IPS-18c (cell line): ENCODE data around the gene DAB2.
"Not testable (repeated sequence)": the region's sequence is repeated elsewhere in the genome, so short reads cannot be mapped to it uniquely, and the experiment has no call there.

Experiments
- H3K4me3 ChIP-seq: 2 replicates; pipeline ENCODE4 v1.7.0; 2013; ENCODE audit warnings: low read depth, mild to moderate bottlenecking, low read length, moderate library complexity; ENCODE audit not compliant: insufficient read depth
- H3K9me3 ChIP-seq: one replicate; pipeline ENCODE4 v1.6.1; 2013; ENCODE audit warnings: mild to moderate bottlenecking, low read length, moderate library complexity; ENCODE audit not compliant: control insufficient read depth, insufficient read depth

The DAB2 gene

DNA sequence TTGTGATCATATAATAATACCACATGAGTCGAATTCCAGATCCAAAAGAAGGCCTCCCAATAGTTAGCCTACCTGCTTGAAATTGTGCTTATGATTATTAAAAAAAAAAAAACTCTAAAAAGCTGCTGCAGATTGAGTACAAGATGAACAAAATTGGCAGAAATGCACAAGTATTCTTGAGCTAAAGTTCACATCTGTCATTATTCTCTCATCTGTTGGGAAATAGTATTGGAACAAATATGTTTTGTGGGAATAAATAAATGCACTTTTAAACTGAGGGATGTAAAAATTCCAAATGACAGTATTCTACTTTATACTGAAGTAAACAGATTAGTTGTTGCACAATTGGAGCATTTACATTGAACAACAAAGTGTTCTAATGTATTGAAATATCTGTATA lies 15.7 kb downstream of the DAB2 start:
- Histone ChIP-seq H3K4me3 (no peak overlapping the region), H3K9me3 (no peaks in the 10 kb centered on the region)

DNA sequence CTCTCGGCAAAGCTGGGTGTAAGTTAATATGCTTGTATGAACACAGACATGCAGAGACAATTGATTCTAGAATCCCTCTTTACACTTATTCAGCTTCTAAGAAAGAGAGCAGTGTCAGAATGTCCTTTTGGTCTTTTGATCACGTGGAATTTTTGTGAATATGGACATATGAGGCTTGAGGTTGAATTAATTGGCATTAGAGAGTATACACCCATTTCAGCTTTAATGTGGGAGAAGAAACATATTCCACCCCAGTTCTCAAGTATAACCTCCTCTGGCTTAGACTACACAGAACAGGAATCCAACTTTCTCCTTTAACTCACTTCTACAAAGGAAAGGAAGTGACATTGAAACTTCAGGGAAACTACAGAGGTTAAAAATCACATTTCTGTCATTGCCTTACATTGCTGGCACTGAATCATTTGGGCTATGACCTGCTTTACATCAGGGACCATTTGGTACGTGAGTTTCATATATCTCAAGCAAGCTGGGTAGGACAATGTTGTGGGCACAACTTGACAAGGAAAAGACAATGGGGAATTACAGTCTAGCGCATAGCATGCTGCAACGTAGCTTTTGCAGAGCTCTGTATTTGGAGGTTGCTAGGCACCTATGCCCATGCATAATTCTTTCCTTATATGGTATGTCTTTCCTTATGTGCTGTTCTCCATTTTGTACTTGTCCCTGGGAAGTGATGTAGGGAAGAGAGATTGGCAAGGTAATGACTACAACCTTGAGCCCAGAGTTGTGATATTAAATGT lies 19.5 kb downstream of the DAB2 start:
- Histone ChIP-seq H3K9me3 (no peaks in the 10 kb centered on the region), H3K4me3 (no peak overlapping the region)

DNA sequence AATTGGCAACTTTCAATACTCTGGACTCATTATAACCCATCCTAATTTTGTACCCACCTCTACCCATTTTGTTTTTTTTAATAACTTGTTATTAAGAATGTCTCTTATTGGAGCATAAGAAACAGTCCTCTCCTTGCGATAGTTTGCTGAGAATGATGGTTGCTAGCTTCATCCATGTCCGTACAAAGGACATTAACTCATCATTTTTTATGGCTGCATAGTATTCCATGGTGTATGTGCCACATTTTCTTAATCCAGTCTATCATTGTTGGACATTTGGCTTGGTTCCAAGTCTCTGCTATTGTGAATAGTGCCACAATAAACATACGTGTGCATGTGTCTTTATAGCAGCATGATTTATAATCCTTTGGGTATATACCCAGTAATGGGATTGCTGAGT lies 21.0 kb downstream of the DAB2 start:
- H3K4me3 ChIP-seq, H3K9me3 ChIP-seq: not testable (repeated sequence)

DNA sequence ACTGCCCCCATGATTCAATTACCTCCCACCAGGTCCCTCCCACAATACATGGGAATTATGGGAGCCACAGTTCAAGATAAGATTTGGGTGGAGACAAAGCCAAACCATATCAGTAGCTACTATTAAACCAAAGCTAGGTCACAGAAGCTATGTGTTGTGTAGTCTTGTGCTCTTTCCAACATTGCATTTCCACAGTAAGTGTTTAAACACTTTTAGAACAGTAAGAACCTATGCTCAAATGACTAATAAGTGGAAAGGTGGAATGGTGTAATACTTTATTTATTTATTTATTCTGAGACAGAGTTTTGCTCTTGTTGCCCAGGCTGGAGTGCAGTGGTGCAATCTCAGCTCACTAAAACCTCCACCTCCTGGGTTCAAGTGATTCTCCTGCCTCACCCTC lies 22.6 kb downstream of the DAB2 start:
- H3K9me3 ChIP-seq, H3K4me3 ChIP-seq: not testable (repeated sequence)

DNA sequence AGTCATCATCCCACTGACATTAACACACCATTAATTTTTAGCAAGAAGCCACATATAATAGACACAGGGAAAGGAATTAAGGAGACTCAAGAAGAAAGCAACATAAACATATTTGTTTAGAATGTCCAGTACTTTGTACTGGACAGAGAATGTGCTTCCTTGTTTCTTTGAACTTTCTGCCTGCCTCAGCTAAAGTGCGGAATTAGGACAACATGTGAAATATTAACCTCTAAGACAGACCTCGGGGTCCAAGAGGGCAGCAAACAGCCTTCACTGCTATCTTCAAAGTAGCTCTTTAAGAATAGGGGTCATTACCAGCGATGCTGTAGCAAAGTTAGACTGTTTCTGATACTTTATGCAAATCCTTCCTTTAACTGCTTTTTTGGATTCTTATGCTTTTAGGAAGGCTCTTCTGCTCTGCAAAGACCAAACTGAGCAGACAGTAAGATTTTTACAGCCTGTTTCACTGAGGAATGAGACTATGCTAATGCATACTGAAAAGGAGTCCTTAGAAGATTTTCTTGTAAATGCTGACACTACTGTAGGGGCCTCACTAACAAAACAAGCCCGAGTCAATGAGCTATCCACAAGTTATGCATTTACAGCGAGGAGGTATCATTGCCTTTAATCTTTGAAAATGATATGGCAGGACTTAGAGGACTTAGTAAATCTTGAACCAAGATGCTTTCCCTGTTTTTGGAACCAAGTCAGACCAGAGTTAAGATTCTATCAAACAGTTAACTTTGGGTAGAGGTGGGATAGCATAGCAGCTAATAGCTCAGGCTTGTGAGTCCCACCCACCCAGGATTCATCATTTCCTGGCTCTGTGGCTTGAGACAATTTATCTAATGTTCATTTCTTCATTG lies 23.8 kb downstream of the DAB2 start:
- Histone ChIP-seq H3K4me3 (no peak overlapping the region), H3K9me3 (no peaks in the 10 kb centered on the region)

DNA sequence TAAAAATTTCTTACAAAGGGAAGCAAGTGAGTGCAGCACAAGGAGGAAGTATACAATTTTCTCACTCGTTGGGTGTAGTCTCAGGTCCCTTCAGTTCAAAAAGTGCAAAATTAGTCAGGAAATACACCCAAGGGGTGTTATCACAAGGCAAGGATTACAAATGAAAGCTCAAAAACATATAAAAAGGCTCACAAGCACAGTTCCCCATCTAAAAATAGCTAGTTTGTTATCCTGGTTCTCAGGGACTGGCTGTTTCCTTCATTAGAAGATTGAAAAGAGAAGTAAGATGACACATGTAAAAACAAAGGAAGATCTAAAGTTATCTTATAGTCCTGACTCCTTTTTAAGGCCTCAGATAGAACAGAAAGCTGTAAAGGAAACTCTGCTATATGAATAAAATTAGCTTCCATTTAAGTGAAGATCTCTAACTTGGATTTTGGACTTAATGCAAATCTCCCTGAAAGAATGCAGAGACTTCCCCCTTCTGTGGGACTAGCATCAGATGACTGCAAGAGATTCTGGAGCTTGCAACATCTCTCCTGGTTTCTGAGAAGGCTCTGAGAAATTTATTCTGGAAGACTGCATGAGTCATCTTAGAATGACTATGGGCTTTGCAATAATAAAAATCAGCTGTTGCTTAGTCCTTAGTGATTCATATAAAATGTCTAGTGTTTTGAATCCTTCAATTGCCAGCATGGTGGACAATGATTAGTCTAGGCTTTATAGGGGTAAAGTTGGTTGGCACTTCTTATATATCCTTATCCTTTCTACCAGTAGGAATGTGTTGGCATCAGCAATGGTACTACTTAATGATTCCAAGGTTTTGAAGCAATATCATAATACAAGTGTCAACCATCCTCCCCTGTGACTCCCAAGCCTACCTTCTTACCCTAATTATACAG lies 25.4 kb downstream of the DAB2 start:
- Histone ChIP-seq H3K9me3 (no peaks in the 10 kb centered on the region), H3K4me3 (no peak overlapping the region)

DNA sequence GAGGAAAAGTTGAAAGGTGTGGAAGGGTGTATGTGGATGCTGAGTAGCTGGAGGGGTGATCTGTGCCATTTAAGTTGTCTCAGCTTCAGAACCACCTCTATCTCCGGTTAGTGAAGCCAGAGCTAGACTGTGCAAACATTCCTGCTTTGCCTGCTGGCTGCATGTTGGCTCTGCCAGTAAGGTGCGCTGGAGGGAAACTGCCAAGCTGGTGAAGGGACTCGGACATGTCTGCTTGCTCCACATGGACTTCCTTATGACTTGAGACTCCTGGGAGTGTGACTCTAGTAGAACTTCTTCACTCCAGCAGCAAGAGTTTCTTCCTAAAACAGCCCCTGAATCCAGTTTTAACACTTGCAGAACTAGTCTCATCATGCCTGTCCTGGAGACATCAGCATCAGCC lies 27.9 kb downstream of the DAB2 start:
- Histone ChIP-seq H3K4me3 (no peak overlapping the region), H3K9me3 (no peaks in the 10 kb centered on the region)

DNA sequence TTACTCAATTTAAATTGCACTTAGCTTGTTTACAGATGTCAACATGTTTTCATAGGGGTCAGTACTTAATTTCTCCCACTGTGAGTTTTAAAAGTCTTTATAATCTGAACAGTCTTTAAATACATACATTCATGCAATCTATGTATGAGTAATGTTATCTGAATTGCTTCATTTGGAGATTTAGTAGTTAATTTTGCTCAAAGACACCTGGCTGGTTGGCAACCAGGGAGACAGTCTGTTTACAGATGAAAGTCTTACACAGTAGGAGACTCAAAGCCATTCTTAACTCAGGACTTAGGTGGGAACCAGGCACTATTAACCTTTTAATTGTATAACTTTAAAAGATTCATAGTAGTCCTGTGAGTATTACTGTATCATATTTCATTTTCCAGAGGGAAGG lies 29.3 kb downstream of the DAB2 start:
- no peak overlapping the region for H3K4me3 ChIP-seq
- H3K9me3 ChIP-seq, result no peaks in the 10 kb centered on the region

DNA sequence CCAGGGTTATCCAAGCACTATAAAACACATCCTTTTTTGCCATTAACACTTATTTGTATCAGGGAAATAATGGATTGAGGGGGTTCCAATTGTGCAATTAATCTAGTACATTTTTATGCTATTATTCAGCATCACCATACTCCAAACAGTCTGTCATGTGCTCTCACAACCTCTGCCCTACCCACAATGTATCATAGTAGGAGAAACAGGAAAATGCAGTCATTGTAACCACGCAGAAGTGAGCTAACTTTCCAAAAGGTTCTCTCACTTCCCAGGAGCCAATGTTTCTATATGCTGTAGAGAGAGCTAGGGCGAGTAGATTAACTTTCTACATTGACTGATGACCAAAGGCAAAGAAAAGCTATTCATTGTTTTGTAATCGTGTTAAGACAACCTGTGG lies 29.8 kb downstream of the DAB2 start:
- Histone ChIP-seq H3K9me3 (no peaks in the 10 kb centered on the region), H3K4me3 (no peak overlapping the region)

DNA sequence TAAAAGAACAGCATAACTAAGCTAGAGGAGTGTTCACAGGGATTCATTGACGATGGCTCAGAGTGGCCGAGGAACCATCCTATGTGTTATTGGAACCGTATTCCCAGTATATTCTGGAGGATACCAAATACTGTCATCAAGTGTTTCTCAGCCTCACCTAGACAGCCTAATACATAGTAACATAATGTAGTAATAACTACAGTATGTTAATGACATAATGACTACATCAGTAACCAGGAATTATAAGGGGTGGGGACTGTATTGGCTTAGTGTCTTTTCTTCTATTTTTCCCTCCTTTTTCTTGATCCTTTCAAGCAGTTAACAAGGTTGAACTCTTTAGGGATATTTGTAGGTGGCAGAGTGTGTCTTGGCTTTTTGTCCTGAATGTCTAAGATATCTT lies 33.8 kb downstream of the DAB2 start:
- no peaks in the 10 kb centered on the region for H3K9me3 ChIP-seq
- no peak overlapping the region for H3K4me3 ChIP-seq

DNA sequence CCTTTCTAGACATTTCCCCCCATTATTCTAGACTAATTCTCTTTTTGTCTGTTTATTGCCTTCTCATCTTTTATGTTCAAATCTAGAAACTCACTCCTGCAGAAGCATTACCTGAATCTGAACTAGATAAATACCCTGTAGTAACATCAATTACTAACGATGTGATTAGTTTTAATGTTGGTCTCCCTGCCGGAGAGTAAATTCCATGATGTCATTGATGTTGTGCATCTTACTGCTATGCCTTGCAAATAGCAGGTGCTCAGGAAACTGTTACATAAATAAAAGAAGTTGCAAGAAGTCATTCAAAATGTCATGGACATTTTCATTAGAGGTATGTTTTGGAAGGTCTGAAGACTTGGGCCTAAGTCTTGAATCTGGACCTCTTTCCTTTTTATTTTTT lies 37.5 kb downstream of the DAB2 start:
- H3K9me3 ChIP-seq, result no peaks in the 10 kb centered on the region
- no peak overlapping the region for H3K4me3 ChIP-seq

DNA sequence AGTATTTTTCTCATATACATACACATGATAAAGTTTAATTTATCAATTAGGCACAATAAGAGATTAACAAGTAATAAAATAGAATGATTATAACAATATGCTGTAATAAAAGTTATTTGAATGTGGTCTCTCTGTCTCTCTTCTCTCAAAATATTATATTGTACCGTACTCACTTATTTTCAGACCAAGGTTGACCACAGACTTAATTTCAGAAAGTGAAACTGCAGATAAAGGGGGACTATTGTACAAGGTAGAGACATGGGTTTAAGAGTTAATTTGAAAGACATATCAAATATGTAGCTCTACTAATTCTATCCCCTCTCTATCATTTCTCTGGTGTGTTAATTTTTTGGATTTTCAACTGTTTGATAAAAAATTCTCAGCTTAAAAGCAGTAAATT lies 40.5 kb downstream of the DAB2 start:
- Histone ChIP-seq H3K4me3 (no peak overlapping the region), H3K9me3 (no peaks in the 10 kb centered on the region)

DNA sequence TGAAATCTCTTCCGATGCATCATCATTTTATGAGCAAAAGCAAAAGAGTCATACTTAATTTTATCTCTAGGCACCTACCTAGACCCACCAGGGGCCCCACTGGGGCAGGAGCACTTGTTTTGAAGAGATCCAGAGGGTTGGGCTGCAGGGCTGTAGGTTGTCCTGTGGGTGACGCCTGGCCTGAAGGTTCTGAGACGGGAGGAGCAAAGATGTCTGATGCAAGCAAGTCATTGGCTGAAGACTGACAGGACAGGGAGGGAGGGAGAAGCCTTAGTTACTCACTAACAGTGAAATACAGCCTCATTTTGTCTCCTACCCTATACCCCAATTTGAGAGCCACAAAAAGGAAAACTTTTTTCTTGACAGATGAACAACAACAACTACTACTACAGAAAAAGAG lies 43.4 kb downstream of the DAB2 start:
- Histone ChIP-seq H3K4me3 (no peak overlapping the region), H3K9me3 (no peaks in the 10 kb centered on the region)

DNA sequence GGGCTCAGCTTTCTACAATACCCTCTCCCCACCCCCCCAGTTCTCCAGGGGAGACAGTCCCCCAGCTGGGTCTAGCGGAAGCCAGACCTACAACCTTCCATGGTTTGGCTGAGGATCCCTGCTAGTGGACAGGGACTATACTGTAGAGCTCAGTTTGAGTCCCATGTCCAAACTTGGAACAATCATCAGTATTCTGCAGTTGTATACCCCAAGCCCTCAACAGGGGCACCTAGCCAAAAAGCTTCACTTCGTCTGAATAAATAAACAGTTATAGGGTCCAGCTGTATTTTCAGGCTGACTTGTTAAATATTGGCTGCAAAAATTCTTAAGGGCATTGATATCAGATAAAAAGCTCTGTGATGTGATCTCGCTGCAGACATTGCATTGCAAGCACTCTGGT lies 45.1 kb downstream of the DAB2 start:
- Histone ChIP-seq H3K4me3 (no peak overlapping the region), H3K9me3 (no peaks in the 10 kb centered on the region)

DNA sequence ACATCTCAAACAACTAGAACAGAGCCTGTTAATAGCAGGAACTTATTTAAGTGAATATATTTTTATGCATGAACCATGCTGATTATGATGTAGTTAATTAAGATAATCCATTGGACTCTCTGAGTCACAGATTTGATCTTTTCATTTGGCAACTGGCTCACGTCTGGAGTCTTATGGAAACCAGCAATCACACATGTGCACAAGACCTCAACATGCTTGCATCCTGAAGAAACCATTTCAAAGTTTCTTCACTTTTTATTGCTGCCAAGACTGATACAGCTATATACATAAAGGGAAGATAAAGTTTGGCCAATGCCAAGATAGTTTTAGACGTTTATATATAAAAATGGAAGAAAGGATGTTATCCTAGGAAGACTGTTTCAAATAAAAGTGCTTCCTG lies 47.2 kb downstream of the DAB2 start:
- Histone ChIP-seq H3K4me3 (no peak overlapping the region), H3K9me3 (no peaks in the 10 kb centered on the region)

DNA sequence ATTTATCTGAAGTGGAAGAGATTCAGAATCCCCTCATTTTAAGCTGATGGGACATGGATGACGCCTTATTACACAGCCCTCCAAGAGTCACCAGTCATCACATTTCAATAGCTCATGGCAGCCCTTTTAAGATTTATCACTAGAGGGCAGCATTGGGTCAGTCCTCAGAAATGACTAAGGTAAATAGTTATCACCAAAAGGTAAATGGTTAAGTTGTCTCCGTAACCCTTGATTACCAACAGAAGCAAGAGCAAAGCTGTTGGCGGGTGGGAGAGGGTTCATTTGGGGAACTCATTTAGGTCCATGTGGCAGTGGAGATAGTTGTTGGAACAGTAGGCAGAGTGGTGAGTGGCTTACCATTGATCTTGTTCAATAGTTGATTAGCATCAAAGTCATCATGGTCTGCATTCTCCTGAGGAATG lies 48.5 kb downstream of the DAB2 start:
- no peaks in the 10 kb centered on the region for H3K9me3 ChIP-seq
- H3K4me3 ChIP-seq, result no peak overlapping the region

DNA sequence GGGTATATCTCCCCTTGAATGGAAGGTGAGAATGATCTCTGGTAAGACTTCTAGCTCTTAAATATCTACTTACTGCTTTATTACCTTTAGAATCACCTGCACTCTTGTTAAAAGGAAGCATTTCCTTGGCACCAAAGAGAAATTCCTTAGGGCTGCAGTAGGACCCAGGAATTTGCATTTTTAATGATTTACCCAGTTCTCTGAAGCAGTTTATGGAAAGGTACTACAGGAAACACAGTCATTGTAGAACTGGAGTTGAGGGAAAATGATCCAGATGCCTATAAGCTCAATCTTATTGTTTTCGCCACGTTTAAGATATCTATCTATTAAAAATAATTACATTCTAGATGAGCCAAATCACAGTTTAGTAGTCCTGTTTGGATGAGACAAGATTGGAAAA lies 51.0 kb downstream of the DAB2 start:
- no peaks in the 10 kb centered on the region for H3K9me3 ChIP-seq
- H3K4me3 ChIP-seq, result no peak overlapping the region

DNA sequence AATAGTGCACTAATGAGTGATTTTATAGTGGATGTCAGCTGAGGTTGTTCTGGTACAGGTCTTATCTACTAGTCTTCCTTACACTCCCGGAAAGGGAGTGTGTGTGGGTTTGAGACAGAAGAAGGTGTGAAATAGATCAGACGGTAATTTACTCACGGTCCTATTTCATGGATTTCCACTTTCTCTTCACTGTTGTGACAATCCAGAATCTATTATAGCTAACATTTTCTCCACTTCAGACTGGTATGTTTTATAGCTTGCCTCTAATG lies 53.5 kb downstream of the DAB2 start:
- H3K9me3 ChIP-seq, result no peaks in the 10 kb centered on the region
- no peak overlapping the region for H3K4me3 ChIP-seq
